Activated CD4-positive, alpha-beta T cell treated with anti-CD3 and anti-CD28 coated beads, Interleukin-2, amount 50 U/mL, for 1 hour (primary cell): ENCODE data around the gene IFTAP.

Experiments used
- DNase-seq: peaks from one replicate; pipeline ENCODE4 v3.0.0-alpha.2; 2020

Gene IFTAP

GRCh38 chr11:36600180-36600579, 5.9 kb downstream of the IFTAP start:
- DNase-seq = no peak

- no peak for DNase-seq
Measured at GRCh38 chr11:36601155-36601554, 6.9 kb downstream of the IFTAP start.

- no peak for DNase-seq
Measured at GRCh38 chr11:36602135-36602534, 7.8 kb downstream of the IFTAP start.

GRCh38 chr11:36605221-36606216, 11.2 kb downstream of the IFTAP start:
- DNase-seq = no peak

GRCh38 chr11:36608491-36609199, 14.3 kb downstream of the IFTAP start:
- no peak for DNase-seq

- DNase-seq = no peak
Measured at GRCh38 chr11:36609383-36609782, 15.1 kb downstream of the IFTAP start.

- DNase-seq = no peak
Measured at GRCh38 chr11:36615826-36616225, 21.5 kb downstream of the IFTAP start.

GRCh38 chr11:36617543-36618362, 23.5 kb downstream of the IFTAP start:
- no peak for DNase-seq

GRCh38 chr11:36618363-36619047, 24.2 kb downstream of the IFTAP start:
- no peak for DNase-seq

- no peak for DNase-seq
Measured at GRCh38 chr11:36619502-36619901, 25.2 kb downstream of the IFTAP start.

- no peak for DNase-seq
Measured at GRCh38 chr11:36620246-36620645, 25.9 kb downstream of the IFTAP start.

- DNase-seq = no peak
Measured at GRCh38 chr11:36622431-36623136, 28.3 kb downstream of the IFTAP start.

GRCh38 chr11:36623494-36623893, 29.2 kb downstream of the IFTAP start:
- no peak for DNase-seq

GRCh38 chr11:36627006-36627405, 32.7 kb downstream of the IFTAP start:
- no peak for DNase-seq

GRCh38 chr11:36627471-36627870, 33.2 kb downstream of the IFTAP start:
- no peak for DNase-seq

- DNase-seq = no peak
Measured at GRCh38 chr11:36628141-36628540, 33.8 kb downstream of the IFTAP start.

- no peak for DNase-seq
Measured at GRCh38 chr11:36628765-36629244, 34.5 kb downstream of the IFTAP start.

- DNase-seq = no peak
Measured at GRCh38 chr11:36631774-36632173, 37.5 kb downstream of the IFTAP start.

GRCh38 chr11:36635066-36635862, 41.0 kb downstream of the IFTAP start:
- DNase-seq = no peak

- DNase-seq = no peak
Measured at GRCh38 chr11:36638556-36638955, 44.3 kb downstream of the IFTAP start.
